ENCODE data around the gene WDR18.

WDR18 gene

GRCh38 chr19:1042689-1043511 lies 58.8 kb downstream of the WDR18 start:
- Histone ChIP-seq H3K4me3 (replicated peaks; ENCODE audit: insufficient read depth, low read length) (no peak overlapping the region), H3K27me3 (ENCODE audit: insufficient read depth, poor library complexity, severe bottlenecking) (no peaks in the 10 kb centered on the region), H3K27ac (replicated peaks) (no peak overlapping the region)
- TF ChIP-seq, protein P1, sequence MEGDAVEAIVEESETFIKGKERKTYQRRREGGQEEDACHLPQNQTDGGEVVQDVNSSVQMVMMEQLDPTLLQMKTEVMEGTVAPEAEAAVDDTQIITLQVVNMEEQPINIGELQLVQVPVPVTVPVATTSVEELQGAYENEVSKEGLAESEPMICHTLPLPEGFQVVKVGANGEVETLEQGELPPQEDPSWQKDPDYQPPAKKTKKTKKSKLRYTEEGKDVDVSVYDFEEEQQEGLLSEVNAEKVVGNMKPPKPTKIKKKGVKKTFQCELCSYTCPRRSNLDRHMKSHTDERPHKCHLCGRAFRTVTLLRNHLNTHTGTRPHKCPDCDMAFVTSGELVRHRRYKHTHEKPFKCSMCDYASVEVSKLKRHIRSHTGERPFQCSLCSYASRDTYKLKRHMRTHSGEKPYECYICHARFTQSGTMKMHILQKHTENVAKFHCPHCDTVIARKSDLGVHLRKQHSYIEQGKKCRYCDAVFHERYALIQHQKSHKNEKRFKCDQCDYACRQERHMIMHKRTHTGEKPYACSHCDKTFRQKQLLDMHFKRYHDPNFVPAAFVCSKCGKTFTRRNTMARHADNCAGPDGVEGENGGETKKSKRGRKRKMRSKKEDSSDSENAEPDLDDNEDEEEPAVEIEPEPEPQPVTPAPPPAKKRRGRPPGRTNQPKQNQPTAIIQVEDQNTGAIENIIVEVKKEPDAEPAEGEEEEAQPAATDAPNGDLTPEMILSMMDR (IDR thresholded peaks at IDR 0.05; ENCODE audit: insufficient read depth, low read length), result no peak
- TF ChIP-seq POLR2AphosphoS5 (IDR thresholded peaks at IDR 0.05; ENCODE audit: low read depth), result no peak
- no peak for DNase-seq (ENCODE audit: low read depth in 1 of 2, low spot score in 1 of 2)

Measured in HL-60 (cell line).